GM12872 (cell line): ENCODE measurements around the gene TMEM52.

ENCODE experiments used
- TF ChIP-seq, protein P1 (sequence below): IDR thresholded peaks from 3 replicates; pipeline ENCODE4 v1.5.1; 2011; ENCODE audit warnings: low read depth, mild to moderate bottlenecking, low read length, moderate library complexity; ENCODE audit not compliant: insufficient read depth

Gene TMEM52

DNA sequence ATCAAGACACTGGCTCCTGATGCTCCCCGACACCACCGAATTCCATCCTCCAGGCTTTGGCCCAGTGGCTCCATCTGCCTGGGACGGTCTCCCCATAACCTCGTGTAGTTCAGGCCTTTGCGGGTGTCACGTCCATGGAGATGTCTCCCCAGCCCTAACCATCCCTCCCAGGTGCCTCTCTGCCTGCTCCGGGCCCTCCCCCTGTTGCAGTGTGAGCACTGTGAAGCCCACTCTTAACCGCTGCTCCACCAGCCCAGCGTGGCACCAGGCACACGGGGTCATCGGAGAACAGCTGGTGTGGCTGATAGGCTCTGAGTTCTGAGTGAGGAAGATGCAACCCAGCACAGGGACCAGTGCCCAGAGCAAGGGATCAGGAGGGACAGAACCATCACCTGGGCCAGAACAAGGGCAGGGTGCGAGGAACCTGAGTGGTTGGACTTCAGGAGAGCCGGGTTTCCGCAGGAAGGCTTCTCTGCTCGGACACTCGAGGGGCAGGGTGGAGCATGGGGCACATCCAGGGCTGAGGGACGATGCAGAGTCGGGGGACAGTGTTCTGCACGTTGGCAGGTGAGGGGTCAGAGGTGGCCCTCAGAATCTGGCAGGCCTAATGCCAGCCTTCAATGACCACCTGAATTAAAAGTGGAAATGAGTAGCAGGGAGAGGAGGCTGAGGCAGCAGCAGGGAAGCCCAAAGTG is 25.6 kb downstream of the TMEM52 start:
- TF ChIP-seq, protein P1, sequence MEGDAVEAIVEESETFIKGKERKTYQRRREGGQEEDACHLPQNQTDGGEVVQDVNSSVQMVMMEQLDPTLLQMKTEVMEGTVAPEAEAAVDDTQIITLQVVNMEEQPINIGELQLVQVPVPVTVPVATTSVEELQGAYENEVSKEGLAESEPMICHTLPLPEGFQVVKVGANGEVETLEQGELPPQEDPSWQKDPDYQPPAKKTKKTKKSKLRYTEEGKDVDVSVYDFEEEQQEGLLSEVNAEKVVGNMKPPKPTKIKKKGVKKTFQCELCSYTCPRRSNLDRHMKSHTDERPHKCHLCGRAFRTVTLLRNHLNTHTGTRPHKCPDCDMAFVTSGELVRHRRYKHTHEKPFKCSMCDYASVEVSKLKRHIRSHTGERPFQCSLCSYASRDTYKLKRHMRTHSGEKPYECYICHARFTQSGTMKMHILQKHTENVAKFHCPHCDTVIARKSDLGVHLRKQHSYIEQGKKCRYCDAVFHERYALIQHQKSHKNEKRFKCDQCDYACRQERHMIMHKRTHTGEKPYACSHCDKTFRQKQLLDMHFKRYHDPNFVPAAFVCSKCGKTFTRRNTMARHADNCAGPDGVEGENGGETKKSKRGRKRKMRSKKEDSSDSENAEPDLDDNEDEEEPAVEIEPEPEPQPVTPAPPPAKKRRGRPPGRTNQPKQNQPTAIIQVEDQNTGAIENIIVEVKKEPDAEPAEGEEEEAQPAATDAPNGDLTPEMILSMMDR = no peak

DNA sequence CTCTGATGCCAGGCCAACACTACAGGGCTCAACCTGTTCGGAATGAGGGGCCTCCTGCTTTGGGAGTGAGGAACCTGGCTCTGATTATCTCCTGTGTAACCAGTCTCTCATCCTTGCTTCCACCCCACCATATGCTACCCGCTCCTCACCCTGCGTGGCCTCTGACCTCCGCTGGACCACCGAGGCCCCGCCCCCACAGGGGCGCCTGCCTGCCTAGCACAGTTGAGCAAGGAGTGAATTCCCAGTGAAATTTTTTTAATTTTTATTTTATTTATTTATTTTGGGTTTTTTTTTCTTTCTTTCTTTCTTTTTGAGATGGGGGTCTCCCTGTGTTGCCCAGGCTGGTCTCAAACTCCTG is 26.3 kb downstream of the TMEM52 start:
- TF ChIP-seq, protein P1 = no peak

DNA sequence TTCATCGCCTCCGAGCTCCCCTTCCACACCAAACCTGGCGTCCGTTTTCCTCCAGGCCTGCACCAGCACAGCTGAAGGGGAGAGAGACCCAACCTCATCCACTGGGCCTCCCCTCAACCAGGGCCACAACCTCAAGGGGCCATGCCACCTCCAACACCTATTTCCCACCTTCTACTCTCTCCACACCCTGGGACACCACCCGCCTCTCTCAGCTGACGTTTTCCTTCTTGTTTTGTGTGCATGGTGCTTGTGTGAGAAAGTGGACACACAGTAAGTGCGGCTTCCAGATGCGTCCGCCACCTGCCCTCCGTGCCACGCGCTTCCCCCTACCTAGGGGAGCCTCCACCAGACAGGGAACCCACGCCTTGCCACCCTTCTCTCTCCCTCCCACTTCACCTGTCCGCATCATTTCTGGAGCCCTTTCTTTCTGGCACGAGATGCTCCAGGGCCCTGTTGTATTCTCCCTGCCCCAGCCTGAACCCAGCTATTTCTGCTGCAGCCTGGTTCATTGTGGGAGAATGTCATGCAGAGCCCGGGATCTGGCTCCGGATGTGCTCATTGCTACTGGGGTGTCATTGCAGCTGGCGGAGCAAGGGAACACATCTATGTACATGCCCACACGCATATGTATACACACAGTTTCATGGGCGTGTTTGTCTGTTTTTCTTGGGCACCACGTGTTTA is 26.9 kb downstream of the TMEM52 start:
- TF ChIP-seq, protein P1 = no peak

DNA sequence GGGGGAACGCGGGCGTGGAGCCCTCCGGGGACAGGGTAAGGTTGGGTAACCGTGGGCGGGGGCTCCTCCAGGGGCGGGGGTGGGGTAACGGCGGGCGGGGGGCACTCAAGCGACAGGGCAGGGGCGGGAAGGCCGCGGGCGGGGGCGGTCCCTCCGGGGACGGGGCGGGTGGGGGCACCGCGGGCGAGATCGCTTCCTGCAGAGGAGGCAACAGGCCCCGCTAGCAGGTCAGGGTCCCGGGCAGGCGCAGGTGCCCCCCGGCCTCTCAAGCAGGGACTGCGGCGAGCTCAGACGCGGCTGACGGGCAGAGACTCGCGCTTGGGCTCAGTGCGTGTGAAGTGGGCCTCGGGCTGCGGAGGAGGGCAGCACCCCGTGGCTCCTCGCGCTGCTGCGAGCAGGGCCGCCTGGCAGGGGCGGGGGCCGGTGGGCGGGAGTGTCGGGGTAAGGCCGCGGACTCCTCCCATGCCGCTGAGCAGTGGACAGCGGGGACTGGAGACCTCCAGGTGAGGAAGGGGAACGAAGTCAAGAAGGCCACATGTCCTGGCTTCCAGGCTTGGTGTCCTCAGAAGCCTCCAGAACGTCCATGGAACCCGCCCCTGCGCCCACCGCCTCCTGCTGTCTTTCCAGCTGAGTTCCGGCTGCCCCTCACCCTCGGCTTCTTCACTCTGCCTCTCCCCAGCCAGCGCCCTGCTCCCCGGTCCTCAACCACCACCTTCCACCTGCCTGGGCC is 27.6 kb downstream of the TMEM52 start:
- TF ChIP-seq, protein P1 = no peak

DNA sequence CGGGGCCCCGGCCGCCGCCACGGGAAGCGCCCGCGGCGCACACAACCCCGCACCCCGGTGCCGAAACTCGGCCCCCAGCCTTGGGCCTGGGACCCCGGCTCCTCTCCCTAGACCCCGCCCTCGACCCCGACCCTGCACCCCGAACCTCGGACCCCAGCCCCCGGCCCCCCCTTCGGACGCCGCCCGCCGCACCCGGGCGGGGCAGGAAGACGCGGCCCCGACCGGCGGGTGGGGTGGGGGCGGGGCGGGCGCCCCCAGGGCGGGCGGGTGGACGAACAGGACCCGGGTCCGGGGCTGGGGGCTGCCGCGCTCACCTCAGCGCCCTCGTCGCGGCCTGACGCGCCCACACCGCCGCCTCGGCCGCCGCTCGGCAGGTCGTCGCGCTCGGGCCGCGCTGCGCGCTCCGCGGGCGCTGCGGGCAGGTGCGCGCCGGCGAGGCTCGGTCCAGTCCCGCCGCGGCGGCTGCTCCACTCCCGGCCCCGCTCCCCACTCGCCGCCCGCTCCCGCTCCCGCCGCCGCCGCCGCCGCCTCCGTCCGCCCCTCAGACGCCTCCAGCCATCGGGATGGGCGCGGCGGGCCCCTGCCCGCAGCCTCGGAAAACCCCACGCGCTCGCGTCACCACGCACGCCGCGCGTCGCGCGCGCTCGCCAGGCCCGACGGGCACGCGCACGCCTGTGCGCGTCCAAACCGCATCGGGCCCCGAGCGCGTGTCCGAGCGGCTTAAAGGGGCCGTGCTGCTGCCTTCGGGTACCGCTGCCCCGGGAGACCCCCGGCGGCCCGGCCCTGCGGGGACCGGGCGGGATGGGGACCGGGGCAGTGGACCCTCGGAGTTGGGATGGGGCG is 28.4 kb downstream of the TMEM52 start, which contains the start of gene GNB1:
TSS of gene GNB1 (minus strand) at position 582 of the 843 bp plus-strand sequence. CDS start 65,634 bp downstream, outside the sequence.
- TF ChIP-seq, protein P1 = no peak

DNA sequence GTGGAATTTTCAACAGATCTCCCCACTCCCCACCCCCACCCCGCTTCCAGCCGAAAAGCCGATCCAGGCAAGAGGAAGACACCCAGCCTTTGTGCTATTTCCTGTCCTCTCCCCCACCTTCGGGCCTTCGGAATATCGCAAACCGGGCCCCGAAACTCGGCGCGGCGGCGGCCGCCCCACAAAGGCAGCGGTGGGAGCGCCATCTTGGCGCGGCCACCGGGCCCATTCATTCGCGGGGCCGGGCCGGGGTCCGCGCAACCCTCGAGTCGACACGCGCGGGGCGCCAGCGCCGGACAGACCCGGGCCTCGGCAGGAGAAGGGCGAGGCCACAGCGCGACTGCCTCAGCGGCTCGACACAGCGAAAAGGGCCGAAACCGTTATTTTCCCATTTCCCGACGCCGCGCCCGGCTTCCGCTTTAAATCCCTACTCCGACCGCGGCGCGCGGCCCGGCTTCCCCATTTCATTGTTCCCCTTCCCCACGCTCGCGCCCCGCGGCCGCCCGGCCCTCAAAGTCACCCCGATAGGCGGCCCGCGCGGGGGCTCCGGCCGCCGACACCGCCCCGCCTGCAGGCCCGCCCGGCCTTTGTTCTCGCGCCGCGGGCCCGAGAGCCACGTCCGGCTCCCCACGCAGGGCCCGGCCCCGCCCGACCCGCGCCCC is 29.1 kb downstream of the TMEM52 start:
- TF ChIP-seq, protein P1 = no peak
